DMS53 (cell line): ENCODE measurements around the gene TBC1D5.

Experiments used
- DNase-seq: peaks from one replicate; lab custom pipeline; 2025; lab: John Stamatoyannopoulos, UW

The TBC1D5 gene

DNA sequence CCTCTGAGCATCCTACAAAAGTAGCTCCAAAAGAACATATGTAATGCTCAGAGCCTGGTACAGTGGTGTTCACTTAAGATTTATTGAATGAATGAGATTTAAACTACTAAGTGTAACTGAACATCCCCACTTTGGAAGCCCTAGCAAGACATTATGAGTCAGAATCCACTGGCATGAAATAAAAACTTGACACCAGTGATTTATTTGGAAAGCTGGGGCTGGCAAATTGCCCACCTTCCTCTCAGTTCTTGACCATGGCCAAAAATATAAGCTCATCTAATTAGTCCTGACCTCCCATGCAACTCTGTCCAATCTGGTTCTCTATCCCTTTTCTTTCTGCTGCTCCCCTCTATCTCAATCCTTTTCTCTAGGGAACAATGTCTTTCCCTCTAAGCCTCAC lies 439.7 kb downstream of the TBC1D5 start:
- DNase-seq = no peak

DNA sequence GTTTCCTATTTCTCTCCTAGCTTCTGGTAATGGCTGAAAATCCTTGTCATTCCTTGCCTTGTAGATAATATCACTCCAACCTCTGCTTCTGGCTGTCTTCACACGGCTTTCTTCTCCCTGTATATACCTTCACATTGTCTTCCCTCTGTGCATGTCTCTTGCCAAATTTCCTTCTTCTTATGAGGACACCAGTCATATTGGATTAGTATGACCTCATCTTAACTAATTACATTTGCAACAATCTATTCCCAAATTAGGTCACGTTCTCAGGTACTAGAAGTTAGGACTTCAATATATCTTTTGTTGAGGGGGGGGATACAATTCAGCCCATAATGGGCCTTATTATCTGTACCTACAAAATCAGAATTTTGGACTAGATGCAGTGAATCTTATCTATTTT lies 440.3 kb downstream of the TBC1D5 start:
- no peak for DNase-seq

DNA sequence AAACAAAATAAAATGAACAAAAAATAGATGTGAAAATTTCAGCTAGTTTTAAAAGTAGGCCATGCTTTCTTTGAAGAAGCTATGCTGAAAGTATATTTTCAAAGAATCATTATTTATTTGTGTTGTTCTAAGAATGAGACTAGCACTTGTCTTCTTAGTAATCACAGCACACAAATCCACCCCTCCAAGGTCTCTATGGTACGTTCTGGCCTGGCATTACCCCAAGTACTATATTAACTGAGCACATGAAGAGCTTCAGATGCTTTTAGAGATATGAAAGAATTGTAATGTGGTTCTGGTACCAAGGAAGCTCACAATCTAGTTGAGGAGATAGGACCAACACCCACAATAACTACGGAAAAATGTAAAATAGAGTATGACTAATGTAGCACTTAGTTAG lies 441.2 kb downstream of the TBC1D5 start:
- DNase-seq = no peak

DNA sequence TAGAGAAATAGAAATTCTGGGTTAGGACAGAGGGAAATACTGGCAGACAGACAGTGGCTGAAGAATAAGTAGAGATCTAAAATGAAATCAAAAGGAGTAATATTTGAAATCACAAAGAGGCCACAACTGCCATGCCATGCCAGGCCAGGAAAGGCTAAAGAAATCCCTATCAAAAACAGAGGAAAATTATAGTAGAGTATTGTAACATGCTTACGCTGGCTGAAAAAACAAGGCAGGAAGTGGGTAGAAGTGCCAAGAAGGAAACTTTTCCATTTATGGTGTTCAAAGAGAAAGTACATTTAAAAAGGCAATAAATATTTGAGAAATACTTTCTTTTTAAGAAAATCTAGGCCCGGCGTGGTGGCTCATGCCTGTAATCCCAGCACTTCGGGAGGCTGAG lies 442.0 kb downstream of the TBC1D5 start:
- no peak for DNase-seq

DNA sequence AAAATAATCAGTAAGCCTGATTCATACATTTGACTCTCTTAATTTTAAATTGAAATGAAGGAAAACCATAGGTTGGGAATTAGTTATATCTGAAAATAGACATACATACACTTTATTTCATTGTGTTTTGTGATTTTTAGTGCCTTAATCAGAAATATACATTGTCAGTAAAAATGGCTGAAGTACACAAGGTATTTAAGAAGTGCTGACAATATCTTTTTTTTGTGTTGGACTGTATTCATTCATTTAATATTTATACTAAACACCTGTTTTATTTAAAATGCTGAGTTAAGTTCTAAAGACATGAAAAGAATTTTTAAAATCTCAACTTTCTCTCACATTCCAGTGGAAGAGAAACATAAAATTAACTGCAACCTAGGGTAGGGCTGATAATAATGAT lies 444.4 kb downstream of the TBC1D5 start:
- DNase-seq = no peak

DNA sequence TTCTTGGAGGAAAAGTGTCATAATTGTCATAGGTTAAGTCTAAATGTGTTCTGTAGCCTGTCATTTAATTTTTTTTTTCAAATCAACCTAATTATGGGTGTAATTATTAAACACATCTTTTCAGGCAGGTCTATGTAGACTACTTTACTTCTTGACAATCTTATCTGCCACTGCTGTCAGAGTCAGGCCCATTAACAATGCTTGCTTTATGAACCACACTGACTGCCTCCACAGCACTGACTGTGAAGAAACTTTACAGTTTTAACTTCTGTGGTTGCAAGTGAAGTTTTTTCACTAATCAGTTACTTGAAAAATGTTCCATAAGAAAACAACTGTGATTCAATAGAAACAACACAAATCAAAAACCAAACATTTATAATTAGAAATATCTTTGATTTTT lies 449.9 kb downstream of the TBC1D5 start:
- no peak for DNase-seq

DNA sequence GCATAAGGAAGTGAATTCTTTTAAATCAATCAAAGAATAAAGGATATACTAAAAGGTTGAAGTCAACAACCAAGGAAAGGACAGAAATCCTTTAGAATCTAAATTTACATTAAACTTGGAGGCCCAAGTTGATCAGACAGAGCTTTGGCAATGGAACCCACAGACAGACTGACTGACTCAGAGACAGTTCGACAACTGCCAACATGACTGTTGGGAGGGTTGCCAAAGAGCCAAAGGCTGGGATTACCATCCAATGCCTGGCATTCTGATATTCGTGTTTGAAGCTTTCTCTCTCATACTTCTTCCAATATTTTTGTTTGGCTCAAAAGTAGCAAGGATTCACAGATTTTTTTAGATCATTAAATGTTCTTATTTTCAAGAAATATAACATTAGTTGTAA lies 451.5 kb downstream of the TBC1D5 start:
- DNase-seq = no peak

DNA sequence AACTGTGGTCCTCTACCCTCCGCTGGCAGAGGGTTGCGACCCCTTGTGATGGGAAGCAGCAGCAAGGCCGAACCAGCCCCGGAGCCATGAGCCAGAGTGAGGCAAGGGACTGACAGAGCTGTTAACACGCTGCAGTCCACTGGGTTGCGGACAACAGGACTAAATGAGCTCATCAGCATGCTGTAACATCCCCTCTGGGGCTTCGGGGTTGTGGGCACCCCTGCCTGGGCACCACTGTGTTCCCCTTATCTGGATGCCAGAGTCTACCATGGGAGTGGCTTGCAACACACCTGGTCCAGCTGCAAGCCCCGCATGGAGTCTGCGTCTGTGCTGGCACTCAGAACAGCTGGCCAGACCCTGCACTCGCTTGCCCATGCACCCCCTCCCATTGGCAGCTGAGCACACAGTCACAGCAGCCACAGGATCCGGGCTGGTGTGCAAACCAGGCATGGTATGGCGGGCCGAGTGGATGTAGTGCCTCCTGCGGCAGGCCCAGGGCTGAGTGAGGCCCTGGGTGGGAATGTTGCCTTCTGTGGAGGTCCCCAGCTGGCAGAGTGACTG lies 453.5 kb downstream of the TBC1D5 start:
- no peak for DNase-seq

DNA sequence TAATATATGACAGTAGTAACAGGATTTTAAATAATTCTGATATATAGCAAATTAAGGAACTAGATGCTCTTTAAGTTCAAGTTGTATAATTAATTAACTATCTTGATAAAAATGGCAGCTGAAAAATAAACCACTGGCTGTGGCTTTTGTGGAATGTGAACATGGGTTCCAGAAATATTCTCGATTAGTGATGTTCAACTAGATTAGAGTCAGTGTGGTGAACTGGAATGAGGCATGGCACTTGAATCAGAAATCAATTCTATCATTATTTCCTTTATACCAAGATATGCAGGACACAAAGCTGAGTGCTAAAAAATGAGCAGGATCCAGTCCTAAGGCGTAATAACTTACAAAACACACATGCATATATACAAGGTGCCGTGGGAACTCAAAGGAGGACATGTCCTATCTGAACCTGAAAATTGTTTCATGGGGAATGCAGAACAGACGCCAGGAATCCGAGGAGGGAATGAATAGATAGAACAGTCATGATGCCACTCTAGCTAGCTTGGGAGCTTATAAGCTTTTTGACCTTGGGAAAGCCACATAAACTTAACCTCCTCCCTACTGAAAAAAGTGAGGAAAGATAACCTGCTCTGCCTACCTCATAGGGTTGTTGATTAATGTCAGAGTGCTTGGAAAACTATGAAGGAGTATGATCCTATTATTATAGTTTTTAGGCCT lies 455.3 kb downstream of the TBC1D5 start:
- DNase-seq = no peak

DNA sequence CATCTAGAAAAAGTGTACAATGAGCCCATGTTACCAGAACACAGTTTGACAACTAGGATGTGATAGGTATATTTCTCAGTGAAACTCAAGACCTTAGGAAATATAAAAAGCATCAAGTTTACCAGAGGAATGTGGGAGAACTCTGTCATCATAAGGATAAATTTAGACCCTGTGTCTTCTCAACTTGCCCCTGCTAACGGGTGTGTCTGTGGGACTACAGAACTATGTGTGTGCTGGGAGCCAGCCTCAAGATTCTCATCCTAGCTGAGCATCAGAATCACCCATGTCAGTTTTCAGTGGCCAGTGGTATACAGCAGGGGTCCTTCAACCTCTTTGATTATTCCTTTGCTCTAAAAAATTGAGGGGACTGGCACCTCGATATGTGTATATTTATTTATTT lies 464.4 kb downstream of the TBC1D5 start:
- no peak for DNase-seq

DNA sequence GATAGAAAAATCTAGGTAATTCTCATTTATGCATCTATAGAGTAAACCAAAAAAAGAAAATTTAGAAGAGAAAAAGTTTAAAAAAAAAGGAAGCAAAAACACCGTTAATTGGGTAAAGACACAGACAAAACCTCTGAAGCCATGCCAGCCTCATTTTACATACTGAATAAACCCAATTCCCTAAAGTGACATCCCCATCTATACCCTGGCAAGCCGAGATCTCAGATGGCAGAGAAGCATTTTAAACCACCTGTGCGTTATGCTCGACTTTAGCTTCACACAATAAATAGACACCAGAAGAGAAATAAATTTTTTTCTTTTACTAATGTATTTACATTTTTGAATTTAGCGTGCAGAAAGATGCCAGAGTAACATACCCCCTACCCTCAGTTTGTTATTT lies 475.6 kb downstream of the TBC1D5 start:
- DNase-seq = no peak

DNA sequence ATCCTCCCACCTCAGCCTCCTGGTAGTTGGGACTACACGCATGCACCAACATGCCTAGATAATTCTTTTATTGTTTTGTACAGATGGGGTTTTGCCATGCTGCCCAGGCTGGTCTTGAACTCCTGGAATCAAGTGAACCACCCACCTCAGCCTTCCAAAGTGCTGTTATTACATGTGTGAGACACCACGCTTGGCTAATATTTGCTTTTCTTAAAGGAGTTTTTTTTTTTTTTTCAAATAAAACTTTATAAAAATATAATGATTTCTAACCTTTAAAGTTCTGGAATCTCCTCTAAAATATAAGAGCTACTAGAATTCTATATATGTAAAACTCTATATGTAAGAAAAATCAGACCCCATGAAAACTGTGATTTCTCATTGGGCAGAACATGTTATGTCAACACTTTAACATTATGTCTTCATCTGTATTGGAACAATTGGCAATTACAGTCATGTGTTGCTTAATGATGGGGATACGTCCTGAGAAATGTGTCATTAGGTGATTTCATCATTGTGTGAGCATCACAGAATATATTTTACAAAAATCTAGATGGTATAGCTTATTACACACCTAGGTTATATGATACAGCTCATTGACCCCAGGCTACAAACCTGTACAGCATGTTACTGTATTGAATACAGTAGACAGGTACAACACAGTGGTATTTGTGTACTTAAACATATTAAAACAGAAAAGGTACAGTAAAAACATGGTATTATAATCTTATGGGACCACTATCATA lies 480.6 kb downstream of the TBC1D5 start:
- DNase-seq = no peak

DNA sequence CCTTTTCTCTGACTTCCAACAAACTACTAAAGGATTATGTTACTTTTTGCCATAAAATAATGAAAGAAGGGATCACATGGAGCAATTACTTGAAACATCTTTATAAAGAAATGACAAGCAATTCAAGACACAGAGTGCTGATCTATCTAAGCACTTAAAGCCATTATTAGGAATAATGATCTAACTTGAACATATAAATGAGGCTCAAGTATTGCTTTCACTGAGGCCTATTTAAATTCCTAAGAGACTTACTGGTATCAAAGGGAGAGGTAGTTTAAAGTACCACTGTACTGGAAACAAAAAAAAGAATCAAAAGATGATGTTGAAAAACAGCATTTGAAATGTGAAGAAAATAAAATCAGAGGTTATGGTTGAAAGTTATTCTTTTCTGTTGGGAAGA lies 482.2 kb downstream of the TBC1D5 start:
- DNase-seq = no peak

DNA sequence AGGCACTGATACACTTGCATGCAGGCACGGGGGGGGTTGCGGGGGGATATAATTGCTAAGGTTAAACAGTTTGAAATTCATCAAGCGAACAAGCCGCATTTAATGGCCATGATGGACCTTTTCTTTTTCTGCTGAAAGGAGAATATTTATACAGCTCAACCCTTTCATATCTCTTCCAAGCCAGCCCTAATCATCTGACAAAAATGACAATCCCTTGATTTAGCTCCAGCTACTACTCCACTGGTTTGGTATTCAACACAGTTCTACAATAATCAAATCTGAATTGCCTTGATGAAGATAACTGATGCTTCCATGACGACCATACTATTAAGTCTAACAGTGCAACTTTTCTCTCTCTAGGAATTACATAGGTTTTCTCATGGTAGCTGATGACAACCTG lies 482.7 kb downstream of the TBC1D5 start:
- no peak for DNase-seq

DNA sequence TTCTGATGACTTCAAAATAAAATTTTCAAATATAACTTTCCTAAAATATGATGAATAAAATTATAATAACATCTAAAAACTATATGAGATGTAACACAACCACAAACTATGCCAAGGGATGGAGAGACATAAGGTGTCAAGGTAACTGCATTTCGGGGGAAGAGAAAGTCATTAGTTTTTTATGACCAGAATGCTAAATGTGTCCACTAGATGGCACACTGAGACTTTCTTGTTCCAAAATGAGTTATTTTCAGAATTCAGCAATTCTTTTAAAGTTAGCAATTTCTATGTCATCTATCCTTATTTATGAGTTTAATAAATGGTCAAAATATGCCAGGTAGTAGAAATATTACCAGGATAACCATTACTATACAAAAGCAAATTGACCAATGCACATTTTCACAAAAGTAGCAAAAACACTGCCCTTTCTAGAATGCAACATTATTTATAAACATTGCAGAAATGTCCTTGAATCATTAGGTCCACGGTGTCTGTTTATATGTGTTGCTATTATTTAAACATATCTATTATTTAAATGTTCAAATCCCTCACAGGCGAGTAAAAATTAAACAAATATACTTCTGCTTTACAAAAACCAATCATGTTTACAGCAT lies 483.5 kb downstream of the TBC1D5 start:
- peak; percentile 39 for DNase-seq

DNA sequence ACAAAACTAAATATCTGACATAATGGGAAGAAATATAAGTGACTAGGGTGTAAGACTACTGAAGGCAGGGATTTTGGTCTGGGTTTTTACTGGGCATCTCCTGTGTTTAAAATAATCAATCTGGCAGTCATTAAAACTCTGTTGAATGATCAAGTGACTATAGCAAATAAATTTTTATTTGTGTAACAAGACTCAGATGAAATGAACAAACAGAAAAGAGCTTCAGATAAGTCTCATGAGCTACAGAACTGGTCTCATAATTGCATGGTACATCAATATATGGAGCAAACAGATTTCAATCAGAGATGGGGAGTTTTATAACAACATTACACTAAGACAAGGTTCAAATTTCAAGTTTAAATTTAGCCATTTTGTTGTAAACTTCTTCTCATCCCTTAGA lies 485.2 kb downstream of the TBC1D5 start:
- no peak for DNase-seq

DNA sequence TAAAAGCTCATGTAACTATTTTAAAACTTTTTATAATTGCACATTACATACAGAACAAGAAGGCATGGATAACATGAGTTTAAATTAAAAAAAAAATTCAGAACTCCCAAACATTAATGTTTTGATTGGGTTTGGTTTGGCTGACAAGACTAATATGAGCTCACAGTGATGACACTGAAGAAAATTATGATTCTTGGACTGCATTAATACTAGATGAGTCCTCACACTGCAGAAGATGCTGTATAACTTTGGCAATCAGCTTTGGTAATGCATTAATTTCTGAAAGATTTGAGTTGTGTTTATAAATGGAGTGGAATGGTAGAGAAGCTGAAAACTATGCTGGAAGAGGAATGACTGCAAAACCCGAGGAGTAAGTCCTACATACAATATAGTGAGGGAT lies 498.8 kb downstream of the TBC1D5 start:
- DNase-seq = no peak

DNA sequence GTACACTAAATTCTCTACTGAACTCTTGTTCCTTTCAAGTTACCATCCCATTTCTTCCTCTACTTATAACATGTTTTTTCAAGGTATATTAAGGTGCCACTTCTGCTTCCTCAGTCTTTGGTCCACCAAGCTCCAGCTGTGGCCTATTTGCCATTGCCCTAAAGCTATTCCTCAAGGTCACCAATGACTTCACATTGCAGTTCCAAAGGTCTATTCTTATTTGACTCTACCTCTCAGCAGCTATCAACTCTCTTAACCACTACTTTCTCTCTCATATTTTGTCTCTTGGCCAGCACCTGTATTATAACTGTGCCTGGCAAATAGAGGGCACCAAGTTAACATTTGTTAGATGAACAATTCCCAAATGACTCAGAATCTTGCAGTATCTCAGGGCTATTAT lies 503.0 kb downstream of the TBC1D5 start:
- DNase-seq = no peak

DNA sequence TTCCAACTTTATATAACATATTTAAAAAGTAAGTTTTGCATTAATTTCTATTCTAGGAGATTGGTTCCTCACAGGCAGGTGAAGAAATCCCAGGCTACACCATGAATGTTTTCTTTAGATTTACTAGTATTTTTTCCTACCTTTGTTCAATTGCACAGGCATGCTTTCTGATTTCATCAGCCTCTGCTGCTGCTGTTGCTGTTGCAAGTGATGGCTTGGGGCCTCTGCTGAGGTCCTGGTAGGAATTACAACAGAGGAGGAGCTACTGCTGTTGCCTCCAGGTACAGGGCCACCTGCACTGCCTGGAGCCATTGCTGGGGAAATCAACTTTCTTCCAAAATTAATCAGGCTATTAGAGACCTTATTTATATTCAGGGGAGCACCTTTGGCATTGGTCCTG lies 504.4 kb downstream of the TBC1D5 start:
- peak; percentile 1 for DNase-seq

DNA sequence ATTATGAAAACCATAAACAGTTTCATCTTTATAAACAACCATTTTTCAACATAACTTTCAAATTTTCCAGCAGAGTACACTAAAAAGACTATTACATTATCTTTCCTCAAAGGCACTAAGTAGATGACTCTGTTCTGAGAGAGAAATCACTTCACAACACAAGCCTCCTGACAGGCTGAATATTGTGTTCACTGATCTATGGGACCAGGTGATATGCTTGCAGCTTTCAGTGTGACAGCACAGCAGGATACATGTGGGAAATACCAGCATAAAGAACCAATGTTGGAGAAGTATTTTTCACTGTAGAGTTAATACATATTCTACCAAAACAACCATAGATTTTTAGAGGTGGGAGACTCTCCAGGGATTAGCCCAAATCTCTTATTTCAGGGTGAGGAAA lies 507.1 kb downstream of the TBC1D5 start:
- no peak for DNase-seq

DNA sequence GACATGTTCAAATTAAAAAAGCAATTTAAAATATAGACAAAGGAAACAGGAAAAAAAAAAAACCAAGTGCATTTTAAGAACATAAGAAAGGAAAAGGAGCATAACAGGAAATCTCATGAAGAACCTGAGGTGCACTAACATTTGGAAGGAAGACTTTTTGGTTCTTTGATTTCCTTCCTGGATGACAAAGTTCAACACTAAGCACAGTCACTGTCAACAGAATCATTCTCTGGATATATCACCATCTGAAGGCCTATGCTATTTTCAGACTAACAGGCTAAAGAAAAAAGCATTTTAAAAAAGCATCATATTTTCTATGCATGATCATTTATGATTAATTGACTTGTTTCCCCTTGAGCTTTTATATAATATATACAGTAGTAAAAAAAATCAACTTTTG lies 508.0 kb downstream of the TBC1D5 start:
- DNase-seq = no peak

DNA sequence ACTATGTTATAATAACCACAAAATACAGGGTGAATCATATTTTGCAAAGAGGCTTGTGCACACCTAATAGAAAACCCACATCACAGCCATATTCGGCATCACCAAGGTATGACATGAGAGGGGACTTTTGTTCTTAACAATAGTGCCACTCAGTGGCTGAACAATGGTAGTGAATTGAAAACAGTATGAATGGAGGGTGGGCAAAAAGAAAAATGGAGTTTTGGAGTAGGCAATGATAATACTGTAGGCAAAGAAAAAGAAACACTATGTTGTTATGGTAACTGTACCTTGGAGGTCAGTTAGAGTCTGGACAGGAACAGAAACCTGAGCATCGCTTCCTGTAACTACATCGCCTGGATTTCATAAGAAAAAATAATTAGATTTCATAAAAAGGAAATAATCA lies 509.0 kb downstream of the TBC1D5 start:
- peak; percentile 67 for DNase-seq

DNA sequence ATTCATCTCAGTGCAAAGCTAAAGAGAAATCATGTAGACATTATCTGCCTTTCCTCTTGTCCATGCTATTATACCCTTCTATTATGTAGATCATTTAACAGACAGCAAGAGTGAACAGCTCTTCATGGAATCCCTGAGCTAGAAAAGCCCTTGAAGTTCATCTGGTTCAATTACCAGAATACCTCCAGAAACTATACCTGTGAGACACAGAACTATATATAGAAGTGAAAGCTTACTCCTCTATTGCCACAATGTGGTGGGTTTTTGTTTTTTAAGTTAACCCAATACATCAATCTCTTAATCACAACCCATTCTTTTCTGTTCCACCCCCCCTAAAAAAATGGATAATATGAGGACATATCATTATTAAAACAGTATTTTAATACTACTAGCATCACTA lies 510.0 kb downstream of the TBC1D5 start:
- peak; percentile 2 for DNase-seq
